Endodermal cell (in vitro differentiated cells): ENCODE results near the gene BBS7. TPM values are rescaled to one million over a fixed set of nuclear protein-coding genes. Genes with fewer than 3 reads are reported as not detected.

ENCODE experiments used
- DNase-seq: peaks from one replicate; pipeline ENCODE4 v3.0.0-alpha.2; 2017
- H3K27ac ChIP-seq: 2 replicates; pipeline ENCODE4 v1.5.1; 2013; ENCODE audit warnings: mild to moderate bottlenecking, low read depth, low read length, moderate library complexity
- H3K27me3 ChIP-seq: 2 replicates; pipeline ENCODE4 v1.6.1; 2013; ENCODE audit warnings: mild to moderate bottlenecking, low read length, moderate library complexity; ENCODE audit not compliant: insufficient read depth, control insufficient read depth, poor library complexity, severe bottlenecking
- H3K36me3 ChIP-seq: 2 replicates; pipeline ENCODE4 v1.7.0; 2013; ENCODE audit warnings: mild to moderate bottlenecking, low read length, moderate library complexity; ENCODE audit not compliant: control insufficient read depth, insufficient read depth
- H3K4me1 ChIP-seq: one replicate; pipeline ENCODE4 v1.7.0; 2013; ENCODE audit warnings: low read length; ENCODE audit not compliant: control insufficient read depth, insufficient read depth
- H3K4me3 ChIP-seq: 2 replicates; pipeline ENCODE4 v1.5.1; 2013; ENCODE audit warnings: mild to moderate bottlenecking, low read length, moderate library complexity
- H3K9ac ChIP-seq: 2 replicates; pipeline ENCODE4 v1.6.1; 2013; ENCODE audit warnings: mild to moderate bottlenecking, low read length, moderate library complexity; ENCODE audit not compliant: poor library complexity, severe bottlenecking; ENCODE audit errors: extremely low read depth
- H3K9me3 ChIP-seq: 2 replicates; pipeline ENCODE4 v1.6.1; 2013; ENCODE audit warnings: mild to moderate bottlenecking, low read length, moderate library complexity; ENCODE audit not compliant: control insufficient read depth
- H3K27ac Mint-ChIP-seq: 2 replicates; pipeline ENCODE4 v1.8.0; 2020; ENCODE audit warnings: mixed read lengths
- H3K27me3 Mint-ChIP-seq: 2 replicates; pipeline ENCODE4 v1.8.0; 2021; ENCODE audit warnings: mild to moderate bottlenecking, mixed read lengths; ENCODE audit not compliant: insufficient read depth
- H3K36me3 Mint-ChIP-seq: 2 replicates; pipeline ENCODE4 v1.8.0; 2020; ENCODE audit warnings: low read depth, mixed read lengths
- H3K4me1 Mint-ChIP-seq: 2 replicates; pipeline ENCODE4 v1.8.0; 2020; ENCODE audit warnings: mixed read lengths
- H3K4me3 Mint-ChIP-seq: 2 replicates; pipeline ENCODE4 v1.8.0; 2020; ENCODE audit warnings: mild to moderate bottlenecking, moderate library complexity, mixed read lengths
- H3K9me3 Mint-ChIP-seq: 2 replicates; pipeline ENCODE4 v1.8.0; 2020; ENCODE audit warnings: mild to moderate bottlenecking, mixed read lengths
- CTCF ChIP-seq: fragments of 200-600 bp; sonication (generic); conservative IDR thresholded peaks from 2 replicates; pipeline ENCODE4 v1.5.0; 2021; ENCODE audit warnings: antibody characterized with exemption, mild to moderate bottlenecking
- WGBS, 2 experiments: methylation state at CpG; one replicate each; pipeline versions ENCODE4 v1.1.5 to v1.1.7; 2013; ENCODE audit warnings: missing lambda C conversion rate in 2 of 2, mixed read lengths in 1 of 2; ENCODE audit not compliant: insufficient coverage in 1 of 2, insufficient read length in 1 of 2; 5-methylcytosine and 5-hydroxymethylcytosine counted together
- long read RNA-seq, 4 experiments: library from polyadenylated mRNA in 2 of 4; library from RNA in 1 of 4; library from capped mRNA in 1 of 4; stranded (forward) in 3 of 4; unstranded in 1 of 4; transcript quantifications; one replicate each; pipeline ENCODE4 v2.0.0, GENCODE V29; 2020 to 2021; ENCODE audit warnings: inconsistent platforms in 1 of 4
- polyA plus RNA-seq, 2 experiments: library from polyadenylated mRNA; stranded (reverse); fragments of 50-300 nt; gene quantifications; one replicate each; pipeline ENCODE4 v1.2.3, GENCODE V29; 2013
- total RNA-seq, 2 donors: library from RNA; stranded (reverse); fragmentation: NEBNext Ultra II Directional in 1 of 2; extraction: Animal tissue kit (Norgen Biotek cat#: 25700) in 1 of 2; gene quantifications; 2 replicates in 1 of 2; 3 replicates in 1 of 2; pipeline ENCODE4 v1.2.1, GENCODE V29; 2021

The BBS7 gene
- 10 to 100 TPM; 25.0 to 31.7 TPM for total RNA-seq
- 30.7 TPM for polyA plus RNA-seq (2013, experiment 1 of 2)
- 26.6 TPM for polyA plus RNA-seq (2013, experiment 2 of 2)
- long read RNA-seq, experiment 1, transcript BBS7-202 (4 exons, 725 nt), result major isoform, 8 of 21 reads
- long read RNA-seq, experiment 1, partial matches to known transcripts, result 4 of 21 reads
- long read RNA-seq, experiment 1, other reads (novel, unspliced or antisense), result 7 of 21 reads
- long read RNA-seq, experiment 2, transcript BBS7-201 (19 exons, 3,752 nt), result minor isoform, 13 of 45 reads
- long read RNA-seq, experiment 2, transcript BBS7-202 (4 exons, 725 nt), result major isoform, 15 of 45 reads
- long read RNA-seq, experiment 2, partial matches to known transcripts, result 5 of 45 reads
- long read RNA-seq, experiment 2, other reads (novel, unspliced or antisense), result 8 of 45 reads
- long read RNA-seq, experiment 3, transcript BBS7-204 (18 exons, 2,570 nt), result minor isoform, 18 of 97 reads
- long read RNA-seq, experiment 3, transcript BBS7-201 (19 exons, 3,752 nt), result minor isoform, 18 of 97 reads
- long read RNA-seq, experiment 3, transcript BBS7-202 (4 exons, 725 nt), result major isoform, 27 of 97 reads
- long read RNA-seq, experiment 3, partial matches to known transcripts, result 9 of 97 reads
- long read RNA-seq, experiment 3, other reads (novel, unspliced or antisense), result 25 of 97 reads
- long read RNA-seq, experiment 4, transcript BBS7-204 (18 exons, 2,570 nt), result major isoform, 5 of 27 reads
- long read RNA-seq, experiment 4, partial matches to known transcripts, result 10 of 27 reads
- long read RNA-seq, experiment 4, other reads (novel, unspliced or antisense), result 7 of 27 reads

- 0 to 1% methylated on average over 37 to 58 of the region's 58 CpGs for WGBS, 2 experiments
- peak within 1 kb of the TSS; percentile 62 for H3K27ac ChIP-seq
- no peaks in the 10 kb centered on the region for H3K27me3 ChIP-seq
Measured at GRCh38 chr4:121869841-121870822, at the start of gene BBS7. TSS of gene BBS7 (minus strand) at chr4:121870474. CDS start at chr4:121870313, 161 bp downstream.

GRCh38 chr4:121913667-121914066, 43.4 kb upstream of the BBS7 start:
- H3K9me3 Mint-ChIP-seq, result no peaks in the 10 kb centered on the region
- no peaks in the 10 kb centered on the region for H3K4me1 Mint-ChIP-seq
- no peak overlapping the region for H3K4me3 ChIP-seq
- 93 to 100% methylated on average over 1 to 2 of the region's 2 CpGs for WGBS, 2 experiments
- no peaks in the 10 kb centered on the region for H3K36me3 Mint-ChIP-seq
- H3K27me3 ChIP-seq, result no peaks in the 10 kb centered on the region
- no peak overlapping the region for H3K9ac ChIP-seq
- no peaks in the 10 kb centered on the region for H3K4me1 ChIP-seq
- TF ChIP-seq CTCF, result no peak
- H3K9me3 ChIP-seq, result no peaks in the 10 kb centered on the region
- no peak overlapping the region for H3K4me3 Mint-ChIP-seq
- H3K27me3 Mint-ChIP-seq, result peaks cover 6% of the 10 kb centered on the region
- no peak overlapping the region for H3K27ac Mint-ChIP-seq
- no peaks in the 10 kb centered on the region for H3K36me3 ChIP-seq
- no peak for DNase-seq
- no peak overlapping the region for H3K27ac ChIP-seq

More at GRCh38 chr4:121869841-121870822, at the start of gene BBS7:
- Histone ChIP-seq H3K4me3 (peak within 1 kb of the TSS; percentile 91), H3K9ac (peak within 1 kb of the TSS; percentile 64), H3K4me1 (no peaks in the 10 kb centered on the region), H3K36me3 (peaks cover 25% of the 10 kb centered on the region), H3K9me3 (peaks cover 4% of the 10 kb centered on the region)
- peaks cover 23% of the 10 kb centered on the region for H3K36me3 Mint-ChIP-seq
- peak within 1 kb of the TSS; percentile 90 for H3K4me3 Mint-ChIP-seq
- peaks cover 4% of the 10 kb centered on the region for H3K9me3 Mint-ChIP-seq
- H3K4me1 Mint-ChIP-seq, result no peaks in the 10 kb centered on the region
- H3K27me3 Mint-ChIP-seq, result no peaks in the 10 kb centered on the region
- peak within 1 kb of the TSS; percentile 98 for H3K27ac Mint-ChIP-seq
- DNase-seq, result peak; percentile 100
- TF ChIP-seq CTCF, result no peak

- no peaks in the 10 kb centered on the region for H3K36me3 Mint-ChIP-seq
- Histone ChIP-seq H3K4me1 (no peaks in the 10 kb centered on the region), H3K9ac (no peak overlapping the region), H3K4me3 (no peak overlapping the region), H3K27ac (no peak overlapping the region), H3K9me3 (no peaks in the 10 kb centered on the region), H3K36me3 (no peaks in the 10 kb centered on the region), H3K27me3 (no peaks in the 10 kb centered on the region)
- H3K27me3 Mint-ChIP-seq, result no peaks in the 10 kb centered on the region
- no peak for TF ChIP-seq CTCF
- H3K4me1 Mint-ChIP-seq, result no peaks in the 10 kb centered on the region
- no peak overlapping the region for H3K4me3 Mint-ChIP-seq
- H3K27ac Mint-ChIP-seq, result no peak overlapping the region
- no peaks in the 10 kb centered on the region for H3K9me3 Mint-ChIP-seq
- WGBS, 2 experiments, result 94 to 100% methylated on average over 1 of the region's 1 CpG
- no peak for DNase-seq
Measured at GRCh38 chr4:121908346-121908745, 38.1 kb upstream of the BBS7 start.
